Epithelial cell of esophagus (primary cell): ENCODE results near the gene CEP128.

Experiments used
- DNase-seq: peaks from one replicate; pipeline ENCODE4 v3.0.0; 2010; ENCODE audit warnings: low read depth
- H3K4me3 ChIP-seq: 2 replicates; pipeline ENCODE4 v1.5.1; 2011; ENCODE audit warnings: mild to moderate bottlenecking, low read length, control low read depth
- TF ChIP-seq, protein P1 (sequence below): IDR thresholded peaks from 2 replicates; pipeline ENCODE4 v1.5.1; 2011; ENCODE audit warnings: low read depth, mild to moderate bottlenecking, low read length, control low read depth, inconsistent platforms; ENCODE audit not compliant: insufficient read depth; ENCODE audit errors: missing control alignments

CEP128 gene

DNA sequence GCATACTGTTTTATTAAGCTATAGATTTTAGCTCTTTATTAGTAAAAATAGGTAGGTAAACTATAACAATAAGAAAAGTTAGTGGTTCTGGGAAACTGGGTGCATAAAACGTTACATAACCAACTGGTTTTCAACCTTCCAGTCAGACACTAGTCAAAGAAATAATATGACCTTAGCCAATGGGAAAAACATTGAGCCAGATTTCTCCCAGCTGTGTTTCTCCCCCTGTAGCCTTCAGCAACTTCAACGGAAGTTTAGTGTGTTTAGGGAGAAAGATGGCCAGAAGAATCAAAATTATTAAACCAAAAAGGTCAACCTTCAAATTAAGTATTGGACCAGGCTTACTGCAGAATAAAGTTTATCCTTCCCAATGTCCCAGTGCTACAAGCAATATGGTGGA, 446.8 kb downstream of the CEP128 start:
- TF ChIP-seq, protein P1, sequence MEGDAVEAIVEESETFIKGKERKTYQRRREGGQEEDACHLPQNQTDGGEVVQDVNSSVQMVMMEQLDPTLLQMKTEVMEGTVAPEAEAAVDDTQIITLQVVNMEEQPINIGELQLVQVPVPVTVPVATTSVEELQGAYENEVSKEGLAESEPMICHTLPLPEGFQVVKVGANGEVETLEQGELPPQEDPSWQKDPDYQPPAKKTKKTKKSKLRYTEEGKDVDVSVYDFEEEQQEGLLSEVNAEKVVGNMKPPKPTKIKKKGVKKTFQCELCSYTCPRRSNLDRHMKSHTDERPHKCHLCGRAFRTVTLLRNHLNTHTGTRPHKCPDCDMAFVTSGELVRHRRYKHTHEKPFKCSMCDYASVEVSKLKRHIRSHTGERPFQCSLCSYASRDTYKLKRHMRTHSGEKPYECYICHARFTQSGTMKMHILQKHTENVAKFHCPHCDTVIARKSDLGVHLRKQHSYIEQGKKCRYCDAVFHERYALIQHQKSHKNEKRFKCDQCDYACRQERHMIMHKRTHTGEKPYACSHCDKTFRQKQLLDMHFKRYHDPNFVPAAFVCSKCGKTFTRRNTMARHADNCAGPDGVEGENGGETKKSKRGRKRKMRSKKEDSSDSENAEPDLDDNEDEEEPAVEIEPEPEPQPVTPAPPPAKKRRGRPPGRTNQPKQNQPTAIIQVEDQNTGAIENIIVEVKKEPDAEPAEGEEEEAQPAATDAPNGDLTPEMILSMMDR = no peak
- DNase-seq = no peak
- H3K4me3 ChIP-seq = no peak overlapping the region

DNA sequence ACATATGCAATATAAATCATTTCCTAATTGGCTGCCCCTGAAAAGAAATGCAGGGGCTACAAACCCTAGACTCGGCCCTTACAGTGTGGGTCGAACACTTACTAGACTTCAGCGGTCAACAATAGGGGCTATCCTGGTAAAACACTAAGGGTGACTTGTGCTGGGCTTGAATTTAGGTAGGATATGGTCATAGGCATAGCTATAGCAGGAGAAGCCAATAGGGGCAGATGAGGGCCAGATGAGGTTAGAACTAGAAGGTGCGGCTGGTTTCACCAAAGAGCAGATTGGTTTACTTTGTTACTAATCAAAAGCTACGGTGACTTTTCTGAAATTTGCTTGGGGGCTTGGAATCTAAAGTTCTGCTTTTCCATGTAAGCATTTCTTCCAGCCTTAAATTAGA, 447.9 kb downstream of the CEP128 start:
- TF ChIP-seq, protein P1 = no peak
- H3K4me3 ChIP-seq = no peak overlapping the region
- DNase-seq = no peak

DNA sequence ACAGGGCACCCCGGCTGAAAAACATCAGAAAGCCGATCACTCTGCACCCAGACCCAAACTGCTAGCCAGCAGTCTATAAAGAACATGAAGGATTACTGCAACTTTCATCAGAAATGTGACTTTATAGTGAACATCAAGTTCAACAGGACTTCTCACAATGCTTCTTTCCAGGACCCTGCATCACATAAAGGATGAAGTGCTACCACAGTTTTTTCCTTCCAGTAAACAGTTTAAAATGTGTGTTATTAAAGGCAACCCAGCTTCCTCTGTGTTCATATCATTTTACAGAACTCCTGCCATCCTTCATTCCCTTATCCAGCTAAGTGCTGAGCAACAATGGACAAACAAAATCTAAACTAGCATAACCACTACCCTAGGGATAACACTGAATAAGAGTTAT, 449.9 kb downstream of the CEP128 start:
- H3K4me3 ChIP-seq = no peak overlapping the region
- DNase-seq = no peak
- TF ChIP-seq, protein P1 = no peak

DNA sequence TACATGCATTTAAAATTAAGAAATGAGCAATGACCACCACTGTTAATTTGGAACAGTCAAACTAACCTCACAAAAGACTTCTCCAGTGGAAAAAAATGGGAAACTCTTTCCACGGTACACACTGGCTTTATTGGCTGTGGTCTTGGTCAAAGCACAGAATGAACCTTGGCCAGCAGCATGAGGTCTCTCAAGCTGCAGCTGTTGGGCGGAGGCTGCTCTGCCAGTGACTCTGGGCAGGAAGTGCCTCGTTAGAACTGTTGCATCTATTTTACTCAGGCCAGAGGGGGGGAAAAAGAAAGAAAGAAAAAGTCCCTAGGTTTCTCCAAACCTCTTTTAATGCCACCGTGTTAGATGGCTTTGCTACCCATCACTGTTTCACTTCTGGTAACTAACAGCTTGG, 450.4 kb downstream of the CEP128 start:
- no peak overlapping the region for H3K4me3 ChIP-seq
- TF ChIP-seq, protein P1 = no peak
- DNase-seq = no peak

DNA sequence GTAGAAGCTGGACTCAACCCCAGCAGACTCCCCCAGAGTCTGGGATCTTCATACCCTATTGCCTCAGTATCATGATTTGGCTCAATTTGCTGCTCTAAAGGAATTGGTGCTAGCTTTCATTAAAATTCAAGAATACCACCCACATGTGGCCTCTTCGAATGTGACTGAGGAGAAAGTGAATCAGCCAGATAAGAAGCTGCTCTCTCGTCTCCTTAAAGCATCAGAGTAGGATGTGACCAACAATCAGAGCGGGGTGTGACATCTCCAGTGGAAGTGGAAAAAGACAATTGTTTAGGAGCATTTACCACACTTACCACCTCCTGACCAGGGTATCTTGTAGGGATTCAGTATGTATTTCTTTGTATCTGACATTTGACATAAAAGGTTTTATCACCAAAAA, 452.0 kb downstream of the CEP128 start:
- TF ChIP-seq, protein P1 = no peak
- DNase-seq = no peak
- no peak overlapping the region for H3K4me3 ChIP-seq

DNA sequence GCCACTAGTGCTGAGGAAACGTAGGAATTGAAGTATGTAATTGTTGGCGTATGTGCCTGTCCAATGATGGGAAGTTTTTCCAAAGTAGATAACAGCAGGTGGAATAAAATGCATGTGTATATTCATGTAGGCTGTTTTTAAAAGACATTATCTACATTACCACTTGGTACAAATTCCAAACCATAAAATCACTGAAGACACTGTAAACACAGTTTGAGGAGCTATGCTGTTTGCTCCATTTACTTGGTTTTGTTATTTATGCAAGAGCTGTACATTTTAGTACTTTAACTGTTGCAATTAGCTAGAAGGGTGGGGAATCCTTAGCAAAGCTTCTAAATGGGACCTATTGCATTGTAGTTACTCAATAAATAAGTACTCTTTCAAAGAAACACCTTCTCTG, 455.8 kb downstream of the CEP128 start:
- DNase-seq = no peak
- no peak overlapping the region for H3K4me3 ChIP-seq
- TF ChIP-seq, protein P1 = no peak

DNA sequence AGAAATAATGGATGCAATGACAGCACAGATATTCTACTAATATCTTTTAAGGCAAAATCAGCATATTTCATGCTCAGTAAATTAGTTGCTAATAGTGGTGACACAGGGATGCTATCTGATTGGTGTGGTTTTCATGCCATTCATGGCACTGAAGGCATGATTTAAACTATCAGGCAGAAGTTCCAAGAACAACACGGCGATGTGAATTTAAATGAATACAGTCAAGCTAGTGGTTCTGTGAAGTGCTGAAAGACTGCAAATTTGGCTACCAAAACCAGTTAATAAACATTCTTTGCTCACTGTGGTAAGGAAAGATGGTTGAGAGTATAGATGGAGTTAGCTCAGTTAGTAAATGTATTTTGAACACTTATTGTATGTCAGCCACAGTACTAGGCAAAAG, 458.2 kb downstream of the CEP128 start:
- no peak for DNase-seq
- H3K4me3 ChIP-seq = no peak overlapping the region
- TF ChIP-seq, protein P1 = no peak
